Astrocyte of the cerebellum (primary cell): ENCODE results near the gene TAF7L.

Source experiments
- DNase-seq: peaks from one replicate; pipeline ENCODE4 v3.0.0-alpha.2; 2011; ENCODE audit warnings: low read depth
- H3K4me3 ChIP-seq: 2 replicates; pipeline ENCODE4 v1.5.1; 2011; ENCODE audit warnings: mild to moderate bottlenecking, low read depth, low read length, moderate library complexity
- in situ Hi-C: cut with HindIII; loops from 2 replicates; pipeline ENCODE4 v1.10.0; 2017; ENCODE audit warnings: low sequenced_read_pairs
- TF ChIP-seq, protein P1 (sequence below): IDR thresholded peaks from 2 replicates; pipeline ENCODE4 v1.5.1; 2012; ENCODE audit warnings: low read length, low read depth, moderate library complexity, mild to moderate bottlenecking; ENCODE audit errors: missing control alignments

The TAF7L gene

DNA sequence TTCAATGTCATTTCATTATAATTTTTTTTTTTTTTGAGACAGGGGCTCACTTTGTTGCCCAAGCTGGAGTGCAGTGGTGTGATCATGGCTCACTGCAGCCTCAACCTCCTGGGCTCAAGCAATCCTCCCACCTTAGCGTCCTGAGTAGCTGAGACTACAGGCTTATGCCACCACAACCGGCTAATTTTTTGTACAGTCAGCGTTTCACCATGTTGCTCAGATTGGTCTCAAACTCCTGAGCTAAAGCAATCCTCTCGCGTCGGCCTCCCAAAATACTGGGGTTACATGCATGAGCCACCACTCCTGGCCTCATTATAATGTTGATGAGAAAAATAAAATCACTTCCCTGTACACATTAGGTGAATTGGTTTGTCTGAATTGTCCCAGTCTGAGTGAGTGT, 16.9 kb downstream of the TAF7L start:
- no peak overlapping the region for H3K4me3 ChIP-seq
- TF ChIP-seq, protein P1, sequence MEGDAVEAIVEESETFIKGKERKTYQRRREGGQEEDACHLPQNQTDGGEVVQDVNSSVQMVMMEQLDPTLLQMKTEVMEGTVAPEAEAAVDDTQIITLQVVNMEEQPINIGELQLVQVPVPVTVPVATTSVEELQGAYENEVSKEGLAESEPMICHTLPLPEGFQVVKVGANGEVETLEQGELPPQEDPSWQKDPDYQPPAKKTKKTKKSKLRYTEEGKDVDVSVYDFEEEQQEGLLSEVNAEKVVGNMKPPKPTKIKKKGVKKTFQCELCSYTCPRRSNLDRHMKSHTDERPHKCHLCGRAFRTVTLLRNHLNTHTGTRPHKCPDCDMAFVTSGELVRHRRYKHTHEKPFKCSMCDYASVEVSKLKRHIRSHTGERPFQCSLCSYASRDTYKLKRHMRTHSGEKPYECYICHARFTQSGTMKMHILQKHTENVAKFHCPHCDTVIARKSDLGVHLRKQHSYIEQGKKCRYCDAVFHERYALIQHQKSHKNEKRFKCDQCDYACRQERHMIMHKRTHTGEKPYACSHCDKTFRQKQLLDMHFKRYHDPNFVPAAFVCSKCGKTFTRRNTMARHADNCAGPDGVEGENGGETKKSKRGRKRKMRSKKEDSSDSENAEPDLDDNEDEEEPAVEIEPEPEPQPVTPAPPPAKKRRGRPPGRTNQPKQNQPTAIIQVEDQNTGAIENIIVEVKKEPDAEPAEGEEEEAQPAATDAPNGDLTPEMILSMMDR = no peak
- DNase-seq = no peak
- in situ Hi-C loops = no loop called here

DNA sequence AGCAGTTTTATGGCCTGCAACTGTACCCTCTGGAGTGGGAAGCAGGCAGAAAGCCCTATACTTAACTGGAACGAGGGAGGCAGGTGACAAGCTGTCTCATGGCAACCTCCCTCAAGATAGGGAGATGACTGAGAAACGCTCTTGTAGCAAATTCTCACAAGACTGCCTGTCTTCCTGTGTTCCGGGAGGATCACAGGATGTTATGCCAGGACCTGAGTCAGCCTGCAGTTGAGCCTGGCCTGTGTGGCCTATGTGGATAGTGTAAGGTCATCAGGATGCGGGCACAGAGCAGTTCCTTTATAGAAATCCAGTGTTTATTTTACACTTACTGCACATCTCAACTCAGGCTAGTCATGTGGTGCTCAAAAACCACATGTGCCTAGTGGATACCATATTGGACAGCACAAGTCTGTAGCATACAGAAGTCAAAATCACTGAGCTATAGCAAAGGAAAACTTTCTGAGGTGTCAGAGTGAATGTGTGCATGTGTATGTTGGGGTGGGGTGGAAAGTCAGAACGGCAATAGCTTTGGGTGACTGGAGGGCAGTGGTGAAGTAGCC, 25.2 kb downstream of the TAF7L start:
- in situ Hi-C loops = no loop called here
- no peak for DNase-seq
- no peak overlapping the region for H3K4me3 ChIP-seq
- TF ChIP-seq, protein P1 = no peak

DNA sequence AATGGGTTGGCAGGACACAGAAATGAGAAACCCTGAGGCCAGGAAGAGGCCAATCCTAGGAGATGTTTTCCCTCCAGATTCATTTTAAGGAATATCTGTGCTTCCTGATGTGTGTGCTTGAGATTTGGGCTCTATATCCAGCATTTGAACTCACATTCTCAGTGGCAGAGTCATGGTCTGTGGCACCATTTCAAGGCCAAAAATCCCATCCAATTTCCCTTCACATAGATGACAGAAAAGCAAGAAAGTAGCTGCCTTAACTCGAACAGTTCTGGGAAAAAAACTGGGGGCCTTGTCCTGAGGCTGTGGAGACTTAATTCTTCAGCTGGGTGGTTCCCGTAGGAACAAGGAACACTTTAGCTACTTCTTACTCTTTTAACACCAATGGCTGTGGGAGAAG, 27.4 kb downstream of the TAF7L start:
- no peak overlapping the region for H3K4me3 ChIP-seq
- in situ Hi-C loops = no loop called here
- TF ChIP-seq, protein P1 = no peak
- DNase-seq = no peak

DNA sequence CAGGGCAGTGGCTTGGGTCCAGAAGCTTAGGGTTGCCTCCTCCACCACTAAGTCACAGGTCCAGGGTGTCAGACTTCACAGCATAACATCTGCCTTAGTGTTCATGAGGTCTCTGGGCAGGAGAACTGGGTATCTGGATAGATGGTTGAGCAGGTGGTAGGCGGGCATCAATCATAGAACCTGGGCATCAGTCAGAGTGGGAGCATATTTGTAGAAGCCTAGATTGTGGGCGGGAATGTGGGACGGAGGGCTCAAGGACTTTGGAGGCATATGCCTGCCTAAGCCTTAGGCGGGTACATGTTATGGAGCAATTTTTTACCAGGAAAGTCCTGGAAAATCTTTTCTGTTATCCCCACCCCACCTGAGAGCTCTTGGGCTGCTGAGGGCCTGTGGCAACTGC, 28.5 kb downstream of the TAF7L start:
- in situ Hi-C loops = no loop called here
- TF ChIP-seq, protein P1 = no peak
- H3K4me3 ChIP-seq = no peak overlapping the region
- DNase-seq = no peak

DNA sequence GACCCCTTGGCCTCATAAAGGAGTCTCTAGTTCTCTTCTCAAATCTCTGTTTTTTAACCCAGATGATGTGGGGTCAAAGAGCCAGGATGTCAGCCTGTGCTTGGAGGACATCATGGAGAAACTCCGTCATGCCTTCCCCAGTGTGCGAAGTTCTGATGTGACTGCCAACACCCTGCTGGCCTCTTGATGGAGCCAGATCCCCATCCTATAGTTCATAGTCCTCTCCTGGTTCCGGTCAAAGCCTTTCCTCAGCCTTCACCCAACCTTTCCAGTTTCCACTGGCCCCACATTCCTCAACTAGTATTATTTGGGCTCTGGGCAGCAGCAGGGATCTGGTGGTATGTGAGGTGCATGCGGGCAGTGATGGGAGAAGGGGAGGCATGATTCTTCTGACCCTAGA, 30.7 kb downstream of the TAF7L start:
- no peak for DNase-seq
- TF ChIP-seq, protein P1 = peak; percentile 13
- no peak overlapping the region for H3K4me3 ChIP-seq
- in situ Hi-C loops = no loop called here

DNA sequence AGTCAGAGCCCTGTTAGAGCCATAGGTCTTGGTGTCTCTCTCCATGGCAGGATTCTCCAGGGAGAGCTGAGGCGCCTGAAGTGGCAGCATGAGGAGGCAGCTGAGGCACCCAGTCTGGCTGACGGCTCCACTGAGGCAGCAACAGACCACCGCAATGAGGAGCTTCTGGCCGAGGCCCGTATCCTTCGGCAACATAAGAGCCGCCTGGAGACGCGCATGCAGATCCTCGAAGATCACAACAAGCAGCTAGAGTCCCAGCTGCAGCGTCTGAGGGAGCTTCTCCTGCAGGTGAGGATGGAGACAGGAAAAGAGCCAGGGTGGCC, 32.9 kb downstream of the TAF7L start:
- no peak overlapping the region for H3K4me3 ChIP-seq
- TF ChIP-seq, protein P1 = no peak
- in situ Hi-C loops = no loop called here
- no peak for DNase-seq
